AG04450 (cell line): ENCODE results near the gene NEURL4. TPM values are rescaled to one million over a fixed set of nuclear protein-coding genes. Genes with fewer than 3 reads are reported as not detected.

Source experiments
- CTCF ChIA-PET: fragments of 300-600, 350-600 bp; formaldehyde crosslinking; extraction: SDS; loops from one replicate; lab custom pipeline; 2022; ENCODE audit warnings: antibody characterized with exemption, inconsistent platforms; lab: Charles Lee
- POLR2A ChIA-PET: fragments of 350-600 bp; formaldehyde crosslinking; extraction: SDS; loops from one replicate; lab custom pipeline; 2021; ENCODE audit warnings: antibody characterized with exemption, inconsistent platforms; lab: Yijun Ruan, JAX
- DNase-seq: peaks from one replicate; pipeline ENCODE4 v3.0.0-alpha.2; 2011; ENCODE audit warnings: low read depth, low spot score
- H3K27ac ChIP-seq: one replicate; pipeline ENCODE4 v1.5.1; 2012; ENCODE audit warnings: low read depth, low read length, control low read depth
- H3K27me3 ChIP-seq: one replicate; pipeline ENCODE4 v1.6.0; 2012; ENCODE audit warnings: low read length; ENCODE audit not compliant: control insufficient read depth, insufficient read depth
- H3K4me3 ChIP-seq: 2 replicates; pipeline ENCODE4 v1.5.1; 2011; ENCODE audit warnings: mild to moderate bottlenecking, low read depth, low read length, control low read depth
- H3K9me3 ChIP-seq: 2 replicates; pipeline ENCODE4 v1.5.1; 2012; ENCODE audit warnings: low read length; ENCODE audit not compliant: control insufficient read depth, insufficient read depth
- polyA plus RNA-seq: library from polyadenylated mRNA; depleted of rRNA; stranded (reverse); fragments of >200 nt; gene quantifications from 2 replicates; pipeline ENCODE4 v1.2.3, GENCODE V29; 2011
- TF ChIP-seq, protein P1 (sequence below): IDR thresholded peaks from 2 replicates; pipeline ENCODE4 v1.5.1; 2011; ENCODE audit warnings: low read depth, low read length, control low read depth, inconsistent platforms

Gene NEURL4
- polyA plus RNA-seq, 1 experiment = 7.3 TPM

DNA sequence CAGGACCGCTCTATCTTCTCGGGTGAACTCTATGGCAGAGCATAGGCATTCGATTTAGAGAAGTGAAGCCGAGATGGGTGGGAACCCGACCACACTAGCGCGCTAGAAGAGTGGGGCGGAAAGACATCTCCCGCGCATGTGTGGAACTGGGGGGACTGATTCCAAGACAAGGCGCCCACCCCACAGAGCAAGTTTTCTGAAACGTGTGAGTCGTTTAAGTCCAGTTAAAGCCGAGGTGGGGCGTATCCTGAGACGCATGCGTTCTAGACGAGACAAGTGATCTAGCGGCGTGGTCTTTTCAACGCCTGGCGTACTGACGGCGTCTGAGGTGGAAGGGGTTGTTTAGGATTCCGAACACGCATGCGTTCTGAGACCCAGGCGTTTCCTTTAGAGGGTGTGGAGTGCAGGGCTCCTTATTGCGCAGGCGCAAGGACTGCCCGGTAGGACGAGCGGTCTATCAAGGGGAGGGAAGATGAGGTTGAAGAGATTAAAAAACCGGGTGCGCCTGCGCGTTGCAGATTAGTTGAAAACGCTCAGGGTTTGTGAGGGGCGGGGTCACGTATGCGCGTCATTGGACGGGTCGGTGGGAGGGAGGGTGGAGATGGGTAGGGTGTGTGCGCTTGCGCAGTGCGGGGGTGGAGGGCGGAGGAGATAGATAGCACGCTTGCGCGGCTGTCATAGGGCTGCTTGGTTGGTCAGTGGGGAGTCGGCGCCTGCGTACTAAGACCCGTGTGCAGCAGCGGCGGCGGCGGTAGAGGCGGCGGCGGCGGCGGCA is 22.0 kb downstream of the NEURL4 start, which contains the start of gene EIF5A:
Gene EIF5A, plus strand, starts transcription at position 718 of the 775 bp plus-strand sequence. CDS start 2,008 bp downstream, outside the sequence.
- H3K27me3 ChIP-seq = no peaks in the 10 kb centered on the region
- ChIA-PET CTCF (no interaction called here), POLR2A (no interaction called here)
- TF ChIP-seq, protein P1, sequence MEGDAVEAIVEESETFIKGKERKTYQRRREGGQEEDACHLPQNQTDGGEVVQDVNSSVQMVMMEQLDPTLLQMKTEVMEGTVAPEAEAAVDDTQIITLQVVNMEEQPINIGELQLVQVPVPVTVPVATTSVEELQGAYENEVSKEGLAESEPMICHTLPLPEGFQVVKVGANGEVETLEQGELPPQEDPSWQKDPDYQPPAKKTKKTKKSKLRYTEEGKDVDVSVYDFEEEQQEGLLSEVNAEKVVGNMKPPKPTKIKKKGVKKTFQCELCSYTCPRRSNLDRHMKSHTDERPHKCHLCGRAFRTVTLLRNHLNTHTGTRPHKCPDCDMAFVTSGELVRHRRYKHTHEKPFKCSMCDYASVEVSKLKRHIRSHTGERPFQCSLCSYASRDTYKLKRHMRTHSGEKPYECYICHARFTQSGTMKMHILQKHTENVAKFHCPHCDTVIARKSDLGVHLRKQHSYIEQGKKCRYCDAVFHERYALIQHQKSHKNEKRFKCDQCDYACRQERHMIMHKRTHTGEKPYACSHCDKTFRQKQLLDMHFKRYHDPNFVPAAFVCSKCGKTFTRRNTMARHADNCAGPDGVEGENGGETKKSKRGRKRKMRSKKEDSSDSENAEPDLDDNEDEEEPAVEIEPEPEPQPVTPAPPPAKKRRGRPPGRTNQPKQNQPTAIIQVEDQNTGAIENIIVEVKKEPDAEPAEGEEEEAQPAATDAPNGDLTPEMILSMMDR = no peak
- DNase-seq = peak; percentile 100
- H3K9me3 ChIP-seq = peaks cover 4% of the 10 kb centered on the region; the same call in 1 of the 2 replicates
- H3K27ac ChIP-seq = peak within 1 kb of the TSS; percentile 87
- H3K4me3 ChIP-seq = peak within 1 kb of the TSS; percentile 87

DNA sequence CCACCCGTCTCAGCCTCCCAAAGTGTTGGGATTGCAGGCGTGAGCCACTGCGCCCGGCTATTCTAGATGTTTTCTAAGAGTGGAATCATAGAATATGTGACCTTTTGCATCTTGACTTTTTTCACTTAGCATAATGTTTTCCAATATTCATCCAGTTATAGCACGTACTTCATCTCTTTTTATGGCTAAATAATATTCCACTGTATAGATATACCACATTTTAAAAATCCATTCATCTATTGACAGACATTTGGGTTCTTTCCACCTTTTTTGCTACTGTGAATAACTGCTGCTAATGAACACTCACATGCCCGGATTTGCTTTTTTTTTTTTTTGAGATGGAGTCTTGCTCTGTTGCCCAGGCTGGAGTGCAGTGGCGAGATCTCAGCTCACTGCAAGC is 25.0 kb downstream of the NEURL4 start:
- CTCF ChIA-PET = interaction anchor here (2.6 kb wide), 1 partner anchor 8 kb away, joined by 20 read pairs; no protein-coding TSS in a partner anchor

DNA sequence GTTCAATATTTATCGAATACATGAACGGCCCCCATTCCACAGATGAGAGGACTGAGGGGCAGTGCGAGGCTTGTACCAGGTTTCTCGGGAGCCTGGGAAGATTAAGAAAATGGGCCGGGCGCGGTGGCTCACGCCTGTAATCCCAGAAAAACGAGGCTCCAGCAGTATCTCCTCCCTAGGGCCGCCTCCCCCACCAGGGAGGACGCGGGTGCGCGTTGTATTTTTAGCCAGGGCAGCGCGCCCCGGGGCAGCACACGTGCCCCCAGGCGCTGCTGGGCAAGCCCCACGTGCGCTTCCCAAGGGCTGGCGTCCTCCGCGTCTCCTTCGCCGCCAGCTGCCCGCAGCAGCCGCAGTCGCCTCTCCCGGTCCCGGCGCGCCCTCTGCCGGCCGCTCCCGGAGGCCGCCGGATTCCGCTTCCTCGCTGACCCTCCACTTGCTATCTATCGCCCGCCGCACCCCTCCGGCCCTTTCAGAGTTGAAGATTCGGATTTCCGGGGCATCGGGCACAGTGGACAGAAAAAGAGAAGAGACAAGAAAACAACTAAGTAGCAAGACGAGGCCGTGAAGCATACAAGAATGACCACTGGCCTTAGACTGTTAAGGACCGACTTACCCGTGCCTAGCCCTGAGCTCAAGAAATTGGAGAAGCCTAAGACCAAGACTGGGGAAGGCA is 32.8 kb downstream of the NEURL4 start:
- TF ChIP-seq, protein P1 = peak; percentile 85
- H3K27me3 ChIP-seq = peaks cover 30% of the 10 kb centered on the region
- peaks cover 4% of the 10 kb centered on the region; the same call in 1 of the 2 replicates for H3K9me3 ChIP-seq
- H3K27ac ChIP-seq = no peak overlapping the region
- DNase-seq = no peak
- POLR2A ChIA-PET = interaction anchor here (0.7 to 1.8 kb wide), 3 partner anchors 53 to 251 kb away, joined by 3 to 8 read pairs (median 4); partner anchors contain the start of genes ACADVL and DLG4
- peak overlapping the region; percentile 27; the same call in 1 of the 2 replicates for H3K4me3 ChIP-seq
- CTCF ChIA-PET = interaction anchor here (0.5 to 3.6 kb wide), 22 partner anchors 8 to 944 kb away, joined by 3 to 65 read pairs (median 4); partner anchors contain the start of genes ACADVL, GPS2, SLC16A11 and SLC2A4

More for the DNA sequence above, 25.0 kb downstream of the NEURL4 start:
- POLR2A ChIA-PET = no interaction called here
- Histone ChIP-seq H3K27me3 (peaks cover 2% of the 10 kb centered on the region), H3K9me3 (peaks cover 4% of the 10 kb centered on the region; the same call in 1 of the 2 replicates), H3K4me3 (no peak overlapping the region), H3K27ac (no peak overlapping the region)
- TF ChIP-seq, protein P1 = no peak
- DNase-seq = no peak

DNA sequence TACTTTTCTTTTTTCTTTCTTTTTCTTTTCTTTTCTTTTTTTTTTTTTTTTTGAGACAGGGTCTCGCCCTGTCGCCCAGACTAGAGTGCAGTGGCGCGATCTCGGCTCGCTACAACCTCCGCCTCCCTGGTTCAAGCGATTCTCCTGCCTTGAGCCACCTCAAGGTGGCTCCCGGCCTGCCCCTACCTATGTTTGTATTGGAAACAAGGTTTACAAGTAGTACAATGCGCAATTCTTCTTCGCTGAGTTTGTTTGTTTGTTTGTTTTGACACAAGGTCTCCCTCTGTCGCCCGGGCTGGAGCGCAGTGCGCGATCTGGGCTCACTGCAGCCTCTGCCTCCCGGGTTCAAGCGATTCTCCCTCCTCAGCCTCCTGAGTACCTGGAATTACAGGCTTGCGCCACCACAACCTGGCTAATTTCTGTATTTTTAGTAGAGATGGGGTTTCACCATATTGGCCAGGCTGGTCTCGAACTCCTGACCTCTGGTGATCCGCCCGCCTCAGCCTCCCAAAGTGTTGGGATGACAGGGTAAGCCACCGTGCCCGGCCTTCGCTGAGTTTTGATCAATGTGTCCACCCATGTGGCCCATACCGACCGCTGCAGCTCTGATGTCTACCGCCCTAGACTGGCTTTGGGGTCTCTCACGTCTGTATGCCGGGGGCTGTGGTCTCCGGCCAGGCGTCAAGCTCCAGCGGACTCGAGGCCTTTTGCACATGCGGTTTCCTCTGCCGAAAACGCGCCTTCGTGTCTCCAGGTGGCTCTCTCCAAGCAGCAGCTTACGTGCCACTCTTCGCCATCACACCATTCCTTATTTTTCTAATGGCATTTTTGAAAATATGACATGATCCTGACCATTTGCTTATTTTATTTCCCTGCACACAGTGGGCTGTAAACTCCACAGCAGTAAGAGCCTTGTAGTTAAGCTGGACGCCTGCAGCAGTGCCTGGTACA is 33.6 kb downstream of the NEURL4 start:
- Histone ChIP-seq H3K27ac (no peak overlapping the region), H3K27me3 (peaks cover 36% of the 10 kb centered on the region), H3K4me3 (no peak overlapping the region), H3K9me3 (peaks cover 4% of the 10 kb centered on the region; the same call in 1 of the 2 replicates)
- TF ChIP-seq, protein P1 = no peak
- POLR2A ChIA-PET = interaction anchor here (0.7 to 1.8 kb wide), 3 partner anchors 52 to 250 kb away, joined by 3 to 8 read pairs (median 4); partner anchors contain the start of genes ACADVL and DLG4
- no peak for DNase-seq
- CTCF ChIA-PET = interaction anchor here (1.1 to 3.6 kb wide), 10 partner anchors 10 to 294 kb away, joined by 3 to 65 read pairs (median 6); partner anchors contain the start of genes ACADVL, SLC2A4 and SOX15
